Panc1 (cell line): ENCODE results near the gene DPPA5.

Experiments
- POLR2AphosphoS5 ChIP-seq: IDR thresholded peaks from 2 replicates; pipeline ENCODE4 v1.6.1; 2012; ENCODE audit warnings: mild to moderate bottlenecking, low read depth, low read length, moderate library complexity
- TCF7L2 ChIP-seq: IDR thresholded peaks from 2 replicates; pipeline ENCODE4 v1.6.1; 2011; ENCODE audit warnings: mild to moderate bottlenecking, low read depth, low read length, inconsistent platforms
- TF ChIP-seq, protein P1 (sequence below): fragments of 450-650 bp; IDR thresholded peaks from 2 replicates; pipeline ENCODE4 v1.5.1; 2017; ENCODE audit warnings: mild to moderate bottlenecking
- TF ChIP-seq, protein P2 (sequence below), 2 experiments: IDR thresholded peaks; 2 replicates each; pipeline ENCODE4 v1.6.1; 2011 to 2012; ENCODE audit warnings: low read depth in 2 of 2, control low read depth in 1 of 2, low read length in 1 of 2, mild to moderate bottlenecking in 1 of 2, moderate library complexity in 1 of 2; ENCODE audit not compliant: insufficient read depth in 1 of 2

DNA sequence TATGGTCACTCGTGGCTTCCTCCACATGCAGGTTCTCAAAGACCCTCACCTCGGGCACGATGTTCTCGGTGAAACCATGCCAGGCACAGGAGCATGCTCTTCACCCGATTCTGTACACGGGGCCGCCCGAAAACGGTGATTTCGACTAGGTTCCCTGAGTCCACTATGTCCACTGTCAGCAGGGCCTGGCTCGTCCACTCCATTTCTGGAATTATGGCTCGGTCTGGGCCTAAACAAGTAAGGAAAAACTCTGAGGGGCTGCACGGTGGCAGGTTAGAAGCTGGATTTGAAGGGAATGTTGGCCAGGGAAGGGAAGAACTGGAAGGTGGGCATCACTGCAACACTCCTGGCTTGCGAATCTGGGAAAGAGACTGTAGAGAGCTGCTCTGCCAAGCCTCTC lies 15.1 kb upstream of the DPPA5 start:
- TF ChIP-seq, protein P1, sequence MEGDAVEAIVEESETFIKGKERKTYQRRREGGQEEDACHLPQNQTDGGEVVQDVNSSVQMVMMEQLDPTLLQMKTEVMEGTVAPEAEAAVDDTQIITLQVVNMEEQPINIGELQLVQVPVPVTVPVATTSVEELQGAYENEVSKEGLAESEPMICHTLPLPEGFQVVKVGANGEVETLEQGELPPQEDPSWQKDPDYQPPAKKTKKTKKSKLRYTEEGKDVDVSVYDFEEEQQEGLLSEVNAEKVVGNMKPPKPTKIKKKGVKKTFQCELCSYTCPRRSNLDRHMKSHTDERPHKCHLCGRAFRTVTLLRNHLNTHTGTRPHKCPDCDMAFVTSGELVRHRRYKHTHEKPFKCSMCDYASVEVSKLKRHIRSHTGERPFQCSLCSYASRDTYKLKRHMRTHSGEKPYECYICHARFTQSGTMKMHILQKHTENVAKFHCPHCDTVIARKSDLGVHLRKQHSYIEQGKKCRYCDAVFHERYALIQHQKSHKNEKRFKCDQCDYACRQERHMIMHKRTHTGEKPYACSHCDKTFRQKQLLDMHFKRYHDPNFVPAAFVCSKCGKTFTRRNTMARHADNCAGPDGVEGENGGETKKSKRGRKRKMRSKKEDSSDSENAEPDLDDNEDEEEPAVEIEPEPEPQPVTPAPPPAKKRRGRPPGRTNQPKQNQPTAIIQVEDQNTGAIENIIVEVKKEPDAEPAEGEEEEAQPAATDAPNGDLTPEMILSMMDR = no peak
- no peak for TF ChIP-seq POLR2AphosphoS5
- TF ChIP-seq, protein P2, sequence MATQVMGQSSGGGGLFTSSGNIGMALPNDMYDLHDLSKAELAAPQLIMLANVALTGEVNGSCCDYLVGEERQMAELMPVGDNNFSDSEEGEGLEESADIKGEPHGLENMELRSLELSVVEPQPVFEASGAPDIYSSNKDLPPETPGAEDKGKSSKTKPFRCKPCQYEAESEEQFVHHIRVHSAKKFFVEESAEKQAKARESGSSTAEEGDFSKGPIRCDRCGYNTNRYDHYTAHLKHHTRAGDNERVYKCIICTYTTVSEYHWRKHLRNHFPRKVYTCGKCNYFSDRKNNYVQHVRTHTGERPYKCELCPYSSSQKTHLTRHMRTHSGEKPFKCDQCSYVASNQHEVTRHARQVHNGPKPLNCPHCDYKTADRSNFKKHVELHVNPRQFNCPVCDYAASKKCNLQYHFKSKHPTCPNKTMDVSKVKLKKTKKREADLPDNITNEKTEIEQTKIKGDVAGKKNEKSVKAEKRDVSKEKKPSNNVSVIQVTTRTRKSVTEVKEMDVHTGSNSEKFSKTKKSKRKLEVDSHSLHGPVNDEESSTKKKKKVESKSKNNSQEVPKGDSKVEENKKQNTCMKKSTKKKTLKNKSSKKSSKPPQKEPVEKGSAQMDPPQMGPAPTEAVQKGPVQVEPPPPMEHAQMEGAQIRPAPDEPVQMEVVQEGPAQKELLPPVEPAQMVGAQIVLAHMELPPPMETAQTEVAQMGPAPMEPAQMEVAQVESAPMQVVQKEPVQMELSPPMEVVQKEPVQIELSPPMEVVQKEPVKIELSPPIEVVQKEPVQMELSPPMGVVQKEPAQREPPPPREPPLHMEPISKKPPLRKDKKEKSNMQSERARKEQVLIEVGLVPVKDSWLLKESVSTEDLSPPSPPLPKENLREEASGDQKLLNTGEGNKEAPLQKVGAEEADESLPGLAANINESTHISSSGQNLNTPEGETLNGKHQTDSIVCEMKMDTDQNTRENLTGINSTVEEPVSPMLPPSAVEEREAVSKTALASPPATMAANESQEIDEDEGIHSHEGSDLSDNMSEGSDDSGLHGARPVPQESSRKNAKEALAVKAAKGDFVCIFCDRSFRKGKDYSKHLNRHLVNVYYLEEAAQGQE (IDR thresholded peaks at IDR 0.05; ENCODE audit: insufficient read depth in 1 of 2, low read depth in 2 of 2, low read length in 1 of 2) = no peak
- no peak for TF ChIP-seq TCF7L2
